Endothelial cell of umbilical vein (primary cell): ENCODE data around the gene PEBP1. TPM values are rescaled to one million over a fixed set of nuclear protein-coding genes. Genes with fewer than 3 reads are reported as not detected.

Experiments used
- BruUV-seq: library from RNA; stranded (reverse); fragments of 400-500 nt; replicated peaks from 2 replicates; lab custom pipeline; 2021; lab: Mats Ljungman, UMichigan
- CTCF ChIA-PET: fragments of 300-600, 350-600 bp; sonication (Branson Sonifier 250); formaldehyde crosslinking; loops from one replicate; lab custom pipeline; 2021; ENCODE audit warnings: antibody characterized with exemption, inconsistent platforms; lab: Charles Lee
- POLR2A ChIA-PET: fragments of 300-600, 350-600 bp; sonication (Branson Sonifier 250); formaldehyde crosslinking; loops from one replicate; lab custom pipeline; 2021; ENCODE audit warnings: antibody characterized with exemption, inconsistent platforms; lab: Charles Lee
- DNase-seq: peaks from one replicate; pipeline ENCODE4 v3.0.0-alpha.2; 2011; ENCODE audit warnings: low read depth, low spot score
- FAIRE-seq: peaks from 2 replicates; lab custom pipeline; 2011; peaks lifted over from hg19 to GRCh38; lab: Jason Lieb, UNC
- H2AFZ ChIP-seq: 2 replicates; pipeline ENCODE4 v1.6.0; 2012; ENCODE audit warnings: low read depth, low read length, control low read depth, inconsistent platforms
- H3K27ac ChIP-seq: 2 replicates; pipeline ENCODE4 v1.5.1; 2011; ENCODE audit warnings: low read depth, mild to moderate bottlenecking, control low read depth, low read length, moderate library complexity; ENCODE audit not compliant: insufficient read depth
- H3K27me3 ChIP-seq, 2 experiments: 2 replicates each; pipeline versions ENCODE4 v1.6.0 to v1.6.1; 2011; ENCODE audit warnings: low read length in 2 of 2, mixed read lengths in 1 of 2; ENCODE audit not compliant: control insufficient read depth in 2 of 2, insufficient read depth in 2 of 2
- H3K36me3 ChIP-seq, 2 experiments: 2 replicates in 1 of 2; 3 replicates in 1 of 2; pipeline ENCODE4 v1.5.1; 2011; ENCODE audit warnings: low read length in 2 of 2, mild to moderate bottlenecking in 1 of 2, moderate library complexity in 1 of 2; ENCODE audit not compliant: control insufficient read depth in 2 of 2, insufficient read depth in 2 of 2; ENCODE audit errors: extremely low read depth in 1 of 2
- H3K4me1 ChIP-seq: 3 replicates; pipeline ENCODE4 v1.5.1; 2011; ENCODE audit warnings: mild to moderate bottlenecking, low read length; ENCODE audit not compliant: control insufficient read depth, insufficient read depth; ENCODE audit errors: extremely low read depth
- H3K4me2 ChIP-seq: 2 replicates; pipeline ENCODE4 v1.6.1; 2011; ENCODE audit warnings: low read length, control low read depth, mixed read lengths; ENCODE audit not compliant: insufficient read depth
- H3K4me3 ChIP-seq, 3 experiments: fragments of 200-600 bp in 1 of 3; sonication (generic), shearing (Covaris generic) in 1 of 3; replicated peaks in 1 of 3; 2 replicates each; pipeline ENCODE4 v1.5.1; 2011 to 2016; ENCODE audit warnings: control low read depth in 3 of 3, low read length in 3 of 3, mild to moderate bottlenecking in 2 of 3, inconsistent platforms in 1 of 3, low read depth in 1 of 3, moderate library complexity in 1 of 3; ENCODE audit not compliant: insufficient read depth in 1 of 3
- H3K79me2 ChIP-seq: 2 replicates; pipeline ENCODE4 v1.6.0; 2012; ENCODE audit warnings: low read length, inconsistent platforms; ENCODE audit not compliant: control insufficient read depth, insufficient read depth
- H3K9ac ChIP-seq: replicated peaks from 2 replicates; pipeline ENCODE3; 2011; ENCODE audit warnings: low read length, control low read depth; ENCODE audit not compliant: insufficient read depth; ENCODE audit errors: extremely low read depth
- H3K9me1 ChIP-seq: replicated peaks from 3 replicates; pipeline ENCODE4 v1.6.0; 2011; ENCODE audit warnings: mild to moderate bottlenecking, low read length; ENCODE audit not compliant: control insufficient read depth, insufficient read depth; ENCODE audit errors: extremely low read depth
- H3K9me3 ChIP-seq: replicated peaks from 2 replicates; pipeline ENCODE4 v1.5.1; 2012; ENCODE audit warnings: low read length, inconsistent platforms; ENCODE audit not compliant: control insufficient read depth, insufficient read depth
- H4K20me1 ChIP-seq: replicated peaks from 2 replicates; pipeline ENCODE3; 2011; ENCODE audit warnings: mild to moderate bottlenecking, low read length; ENCODE audit not compliant: control insufficient read depth, insufficient read depth; ENCODE audit errors: extremely low read depth
- CTCF ChIP-seq, 2 donors: IDR thresholded peaks; 1 replicate in 1 of 2; 2 replicates in 1 of 2; pipeline ENCODE4 v1.5.1; 2011; ENCODE audit warnings: low read length in 2 of 2, mild to moderate bottlenecking in 2 of 2, moderate library complexity in 2 of 2, control low read depth in 1 of 2, inconsistent platforms in 1 of 2, low read depth in 1 of 2; ENCODE audit not compliant: insufficient read depth in 1 of 2; ENCODE audit errors: extremely low read depth in 1 of 2
- EZH2 ChIP-seq: IDR thresholded peaks from 2 replicates; pipeline ENCODE4 v1.6.1; 2012; ENCODE audit warnings: borderline replicate concordance, low read depth, mild to moderate bottlenecking, moderate library complexity, low read length, inconsistent platforms; ENCODE audit not compliant: severe bottlenecking
- FOS ChIP-seq: IDR thresholded peaks from 2 replicates; pipeline ENCODE4 v1.6.1; 2011; ENCODE audit warnings: mild to moderate bottlenecking, low read length, moderate library complexity, borderline replicate concordance; ENCODE audit not compliant: insufficient read depth
- GATA2 ChIP-seq: IDR thresholded peaks from 2 replicates; pipeline ENCODE4 v1.7.0; 2011; ENCODE audit warnings: low read depth, mild to moderate bottlenecking, moderate library complexity, mixed read lengths, low read length; ENCODE audit not compliant: insufficient read length, insufficient read depth
- JUN ChIP-seq: IDR thresholded peaks from 2 replicates; pipeline ENCODE4 v1.6.1; 2011; ENCODE audit warnings: borderline replicate concordance, low read depth; ENCODE audit not compliant: insufficient read length, insufficient read depth
- MYC ChIP-seq: IDR thresholded peaks from one replicate; pipeline ENCODE4 v1.6.1; 2011; ENCODE audit warnings: mild to moderate bottlenecking, low read depth, low read length
- POLR2A ChIP-seq: IDR thresholded peaks from 2 replicates; pipeline ENCODE4 v1.6.1; 2012; ENCODE audit warnings: low read depth, mild to moderate bottlenecking, control low read depth, low read length
- POLR2AphosphoS5 ChIP-seq: IDR thresholded peaks from 2 replicates; pipeline ENCODE4 v1.6.1; 2012; ENCODE audit warnings: low read depth, mild to moderate bottlenecking, control low read depth, low read length, moderate library complexity; ENCODE audit not compliant: insufficient read depth
- dilution Hi-C: fragments of 300-500 bp; cut with MboI; formaldehyde crosslinking; loops from one replicate; pipeline ENCODE4 v1.15.0; 2019; ENCODE audit warnings: low sequenced_read_pairs; ENCODE audit not compliant: extremely low pct_ligation_motif_present
- intact Hi-C: fragments of 100-400 bp; cut with micrococcal nuclease; formaldehyde crosslinking; loops from one replicate; pipeline ENCODE4 v1.10.0; 2022
- polyA plus RNA-seq, 4 experiments: library from polyadenylated mRNA; depleted of rRNA in 3 of 4; stranded (reverse) in 3 of 4; unstranded in 1 of 4; fragments of >200 nt; gene quantifications; 2 replicates each; pipeline versions ENCODE4 v1.2.1 to v1.2.3, GENCODE V29; 2011 to 2012; ENCODE audit warnings: missing spikeins in 1 of 4
- total RNA-seq: library from RNA; stranded (reverse); gene quantifications from 2 replicates; pipeline ENCODE4 v1.2.3, GENCODE V29; 2021
- TF ChIP-seq, protein P1 (sequence below): IDR thresholded peaks from 2 replicates; pipeline ENCODE4 v1.6.1; 2011; ENCODE audit not compliant: insufficient read depth, insufficient read length

The PEBP1 gene
- total and polyA plus RNA-seq, 2 donors (not counting 3 experiments of a cell fraction or from before 2014, with no cell fraction given), result 185 to 261 TPM

DNA sequence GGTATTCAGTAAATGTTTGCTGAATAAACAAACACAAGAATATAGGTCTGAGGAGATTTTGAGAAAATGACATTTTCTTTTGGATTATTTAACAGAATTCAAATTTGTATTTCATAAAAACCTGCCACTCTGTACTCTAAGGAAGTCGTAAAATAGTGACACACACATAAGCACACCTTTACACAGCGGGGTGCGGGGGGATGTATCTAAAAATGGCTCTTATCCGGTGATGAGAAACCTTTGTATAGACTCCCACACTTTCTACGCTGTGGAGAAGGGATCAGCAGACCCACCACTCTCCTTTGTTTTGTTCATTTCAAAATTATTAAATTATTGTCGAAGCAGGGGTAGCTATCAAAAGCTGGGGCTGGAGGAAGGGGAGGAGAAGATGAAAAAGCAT is 58.0 kb downstream of the PEBP1 start:
- Histone ChIP-seq H3K4me1 (peaks cover 15% of the 10 kb centered on the region), H3K27ac (no peak overlapping the region), H4K20me1 (no peaks in the 10 kb centered on the region), H3K27me3 (no peaks in the 10 kb centered on the region), H3K9me1 (no peaks in the 10 kb centered on the region), H2AFZ (no peak overlapping the region), H3K79me2 (no peaks in the 10 kb centered on the region), H3K9ac (no peak overlapping the region), H3K4me3 (no peak overlapping the region), H3K36me3 (peaks cover under 1 to 1% of the 10 kb centered on the region in 2 experiments), H3K4me2 (no peak overlapping the region), H3K9me3 (no peaks in the 10 kb centered on the region)
- TF ChIP-seq MYC (no peak), EZH2 (no peak), FOS (no peak), JUN (no peak), POLR2A (no peak), POLR2AphosphoS5 (no peak), CTCF (IDR thresholded peaks at IDR 0.05; ENCODE audit: extremely low read depth in 1 of 2, insufficient read depth in 1 of 2, low read depth in 1 of 2, low read length in 2 of 2) (no peak), GATA2 (no peak)
- TF ChIP-seq, protein P1, sequence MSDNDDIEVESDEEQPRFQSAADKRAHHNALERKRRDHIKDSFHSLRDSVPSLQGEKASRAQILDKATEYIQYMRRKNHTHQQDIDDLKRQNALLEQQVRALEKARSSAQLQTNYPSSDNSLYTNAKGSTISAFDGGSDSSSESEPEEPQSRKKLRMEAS, result no peak
- dilution Hi-C loops, result no loop called here
- ChIA-PET POLR2A (no interaction called here), CTCF (no interaction called here)
- DNase-seq (no peak), FAIRE-seq (no peak)
- BruUV-seq, result no TSS peak
- intact Hi-C loops, result no loop called here

Other genes starting within 250 kb of the PEBP1 start
- gene KSR2, start 167.1 kb upstream of the PEBP1 start, total RNA-seq, result 5.2 and 6.6 TPM in 2 replicates
- 1.7 and 2.1 TPM in 2 replicates for gene KSR2, start 167.1 kb upstream of the PEBP1 start, polyA plus RNA-seq
- gene RFC5, start 119.4 kb upstream of the PEBP1 start, total RNA-seq, result 23.3 and 24.8 TPM in 2 replicates
- gene RFC5, start 119.4 kb upstream of the PEBP1 start, polyA plus RNA-seq, result 15.1 and 18.1 TPM in 2 replicates
- gene WSB2, start 74.9 kb upstream of the PEBP1 start, total RNA-seq, result 73.6 and 85.3 TPM in 2 replicates
- gene WSB2, start 74.9 kb upstream of the PEBP1 start, polyA plus RNA-seq, result 107 and 108 TPM in 2 replicates
- 38.4 and 38.6 TPM in 2 replicates for gene VSIG10, start 32.1 kb upstream of the PEBP1 start, total RNA-seq
- 16.1 and 16.3 TPM in 2 replicates for gene VSIG10, start 32.1 kb upstream of the PEBP1 start, polyA plus RNA-seq
- gene TAOK3, start 236.8 kb downstream of the PEBP1 start, total RNA-seq, result 23.1 and 28.9 TPM in 2 replicates
- 7.6 and 11.3 TPM in 2 replicates for gene TAOK3, start 236.8 kb downstream of the PEBP1 start, polyA plus RNA-seq
- 25.6 and 27.4 TPM in 2 replicates for gene SUDS3, start 240.4 kb downstream of the PEBP1 start, total RNA-seq
- 14.3 and 16.9 TPM in 2 replicates for gene SUDS3, start 240.4 kb downstream of the PEBP1 start, polyA plus RNA-seq